ENCODE data around the gene TMCC3.
"Not testable (repeated sequence)": the region's sequence is repeated elsewhere in the genome, so short reads cannot be mapped to it uniquely, and the experiment has no call there.

Gene TMCC3, protein sequence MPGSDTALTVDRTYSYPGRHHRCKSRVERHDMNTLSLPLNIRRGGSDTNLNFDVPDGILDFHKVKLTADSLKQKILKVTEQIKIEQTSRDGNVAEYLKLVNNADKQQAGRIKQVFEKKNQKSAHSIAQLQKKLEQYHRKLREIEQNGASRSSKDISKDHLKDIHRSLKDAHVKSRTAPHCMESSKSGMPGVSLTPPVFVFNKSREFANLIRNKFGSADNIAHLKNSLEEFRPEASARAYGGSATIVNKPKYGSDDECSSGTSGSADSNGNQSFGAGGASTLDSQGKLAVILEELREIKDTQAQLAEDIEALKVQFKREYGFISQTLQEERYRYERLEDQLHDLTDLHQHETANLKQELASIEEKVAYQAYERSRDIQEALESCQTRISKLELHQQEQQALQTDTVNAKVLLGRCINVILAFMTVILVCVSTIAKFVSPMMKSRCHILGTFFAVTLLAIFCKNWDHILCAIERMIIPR

DNA sequence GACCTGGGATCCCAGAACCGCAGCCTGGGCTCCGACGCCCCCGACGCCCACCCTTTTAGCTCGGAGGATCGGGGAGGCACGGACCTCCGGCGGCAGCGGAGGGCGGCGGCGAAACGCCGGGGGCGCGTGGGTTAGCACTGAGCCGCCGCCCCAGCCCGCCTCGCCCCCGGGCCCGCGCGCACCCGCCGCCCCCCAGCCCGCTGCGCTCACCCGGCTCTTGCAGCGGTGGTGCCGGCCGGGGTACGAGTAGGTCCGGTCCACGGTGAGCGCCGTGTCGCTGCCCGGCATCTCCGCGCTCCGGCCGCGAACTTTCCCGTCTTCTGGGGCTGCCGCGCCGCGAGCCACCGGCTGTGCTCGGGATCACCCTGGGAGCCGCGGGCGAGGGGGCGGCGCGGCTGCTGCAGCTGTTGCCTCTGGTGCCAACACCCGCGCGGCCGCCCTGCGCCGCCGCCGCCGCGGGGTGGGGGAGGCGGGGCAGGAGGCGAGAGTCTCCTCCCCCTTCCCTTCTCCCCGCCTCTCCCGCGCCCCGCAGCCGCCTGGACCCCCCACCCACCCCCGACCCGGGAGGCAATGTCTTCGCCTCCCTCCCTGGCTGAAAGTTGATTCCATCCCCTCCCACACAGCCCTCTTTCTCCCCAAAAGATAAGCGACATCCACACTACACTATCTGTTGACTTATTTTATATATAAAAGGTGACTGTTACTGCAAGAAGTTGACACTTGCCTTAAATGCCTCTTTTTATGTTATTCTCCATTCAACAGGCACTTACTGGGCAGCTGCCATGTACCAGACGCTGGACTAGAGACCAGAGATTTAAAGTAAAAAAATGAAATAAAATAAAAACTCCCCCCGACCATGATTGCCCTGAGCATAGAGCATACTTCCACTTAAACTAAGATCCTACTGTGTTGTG lies at the start of gene TMCC3:
Gene TMCC3, minus strand, starts transcription at position 415 of the 914 bp plus-strand sequence. Its CDS starts 127 bp downstream, at position 288.
- DNase-seq, result peak; percentile 85

DNA sequence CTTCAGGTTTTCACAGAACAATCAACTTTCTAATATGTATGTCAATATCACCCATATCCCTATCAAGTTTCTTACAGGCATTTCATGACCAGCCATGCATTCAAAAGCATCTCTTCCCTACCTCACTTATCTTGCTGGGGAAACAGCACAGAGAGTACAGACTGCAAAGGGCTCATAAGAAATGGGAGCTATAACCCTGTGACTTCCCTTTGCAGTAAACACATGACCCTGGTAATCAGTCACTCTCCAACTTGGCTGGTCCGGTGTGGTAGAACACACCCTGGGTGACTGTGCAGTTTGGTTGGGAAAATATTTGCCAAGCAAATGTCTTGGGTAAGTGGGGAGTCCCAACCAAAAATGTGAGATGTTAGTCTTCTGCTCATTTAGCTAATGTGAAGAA lies 49.4 kb upstream of the TMCC3 start:
- peak; percentile 93 for DNase-seq

DNA sequence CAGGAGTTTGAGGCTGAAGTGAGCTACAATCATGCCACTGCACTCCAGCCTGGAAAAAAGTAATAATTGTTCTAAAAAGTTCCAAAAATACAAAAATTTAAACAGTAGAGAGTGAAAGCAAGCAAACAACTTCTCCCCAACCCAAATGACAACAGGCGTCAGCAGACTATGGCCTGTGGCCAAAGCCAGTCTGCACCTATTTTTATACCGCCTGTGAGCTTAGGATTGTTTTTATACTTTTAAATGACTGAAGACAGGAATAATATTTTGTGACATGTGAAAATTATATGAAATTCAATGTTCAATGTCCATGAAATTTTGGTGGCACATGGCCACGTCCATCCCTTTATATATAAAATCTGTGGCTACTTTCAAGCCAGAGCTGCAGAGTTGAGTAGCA lies 48.2 kb upstream of the TMCC3 start:
- no peak for DNase-seq

DNA sequence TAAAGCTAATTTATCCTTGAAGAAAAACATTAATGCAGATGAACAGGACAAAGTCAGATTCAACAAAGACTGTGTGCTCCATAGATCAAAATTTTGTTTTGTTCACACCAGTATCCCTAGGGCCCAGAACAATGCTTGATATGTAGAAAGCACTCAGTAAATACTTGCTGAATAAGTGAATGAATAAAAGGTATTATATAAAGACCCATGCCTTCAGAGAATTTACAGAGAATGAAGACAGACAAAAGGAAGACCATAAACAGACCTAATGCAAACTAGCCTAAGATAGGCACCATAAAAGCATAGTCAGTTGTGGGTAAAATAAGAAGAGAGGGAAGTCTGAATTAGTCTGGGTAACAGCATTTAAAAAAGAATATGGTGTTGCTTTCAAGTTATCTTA lies 47.3 kb upstream of the TMCC3 start:
- no peak for DNase-seq

DNA sequence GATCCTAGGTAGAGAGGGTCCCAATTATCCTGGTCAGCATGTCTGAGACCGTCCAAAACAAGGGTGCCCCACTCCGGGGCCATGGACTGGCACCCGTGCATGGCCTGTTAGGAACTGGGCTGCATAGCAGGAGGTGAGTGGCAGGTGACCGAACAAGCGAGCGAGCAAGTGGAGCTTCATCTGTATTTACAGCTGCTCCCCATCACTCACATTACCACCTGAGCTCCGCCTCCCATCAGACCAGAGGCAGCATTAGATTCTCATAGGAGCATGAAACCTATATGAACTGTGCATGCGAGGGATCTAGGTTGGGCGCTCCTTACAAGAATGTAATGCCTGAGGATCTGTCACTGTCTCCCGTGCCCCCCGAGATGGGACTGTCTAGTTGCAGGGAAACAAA lies 44.4 kb upstream of the TMCC3 start:
- no peak for DNase-seq

DNA sequence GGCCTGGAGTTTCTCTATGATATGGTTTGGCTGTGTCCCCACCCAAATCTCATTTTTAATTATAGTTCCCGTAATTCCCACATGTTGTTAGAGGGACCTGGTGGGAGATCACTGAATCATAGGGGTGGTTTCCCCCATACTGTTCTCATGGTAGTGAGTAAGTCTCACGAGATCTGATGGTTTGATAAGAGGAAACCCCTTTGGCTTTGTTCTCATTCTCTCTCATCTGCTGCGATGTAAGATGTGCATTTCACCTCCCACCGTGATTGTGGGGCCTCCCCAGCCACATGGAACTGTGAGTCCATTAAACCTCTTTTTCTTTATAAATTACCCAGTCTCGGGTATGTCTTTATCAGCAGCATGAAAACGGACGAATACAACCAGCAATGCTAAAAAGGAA lies 42.5 kb upstream of the TMCC3 start:
- DNase-seq, result not testable (repeated sequence)

DNA sequence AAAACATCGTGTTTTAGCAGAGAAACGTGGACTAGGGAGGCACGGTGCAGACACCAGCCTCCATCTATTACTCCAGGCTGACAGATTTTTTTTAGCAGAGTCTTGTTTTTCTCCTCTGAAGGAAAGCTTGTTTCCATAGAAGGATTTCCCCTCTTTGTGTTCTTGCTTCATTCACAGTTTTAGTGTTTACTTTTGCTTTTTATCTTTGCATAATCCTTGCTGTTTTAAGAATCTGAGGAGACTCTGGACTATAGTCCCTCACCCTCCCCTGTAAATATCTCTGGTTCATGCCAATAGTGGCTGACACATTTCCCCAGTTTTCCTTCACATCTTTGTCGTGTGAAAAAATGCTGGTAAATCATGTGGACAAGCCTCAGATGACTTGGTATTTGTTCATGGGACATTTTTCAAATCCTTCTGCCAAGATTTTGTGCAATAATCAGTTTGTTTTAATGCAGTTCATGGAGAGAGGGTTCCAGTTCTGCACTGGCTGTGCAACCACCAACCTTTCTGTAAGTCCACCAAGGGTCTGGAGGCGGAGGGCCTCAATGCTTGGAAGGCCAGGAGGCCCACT lies 39.9 kb upstream of the TMCC3 start:
- no peak for DNase-seq

DNA sequence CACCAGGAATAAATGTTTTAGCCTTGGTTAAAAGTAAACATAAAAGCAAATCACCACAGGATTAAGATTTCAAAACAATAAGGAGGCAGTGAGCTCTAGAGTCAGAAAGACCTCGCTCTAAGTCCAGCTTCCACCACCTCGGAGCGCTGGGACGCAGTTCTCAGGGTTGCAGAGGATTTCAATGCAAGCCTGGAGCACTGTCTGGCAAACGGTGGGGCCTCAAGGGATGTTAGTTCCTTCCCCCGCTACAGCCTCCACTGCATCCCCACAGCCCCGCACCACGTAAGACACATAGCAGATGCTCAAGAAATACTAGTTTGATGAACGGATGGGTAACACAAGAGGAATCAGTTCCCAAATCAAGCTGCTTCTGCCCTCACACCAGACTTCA lies 39.3 kb upstream of the TMCC3 start:
- DNase-seq, result no peak

DNA sequence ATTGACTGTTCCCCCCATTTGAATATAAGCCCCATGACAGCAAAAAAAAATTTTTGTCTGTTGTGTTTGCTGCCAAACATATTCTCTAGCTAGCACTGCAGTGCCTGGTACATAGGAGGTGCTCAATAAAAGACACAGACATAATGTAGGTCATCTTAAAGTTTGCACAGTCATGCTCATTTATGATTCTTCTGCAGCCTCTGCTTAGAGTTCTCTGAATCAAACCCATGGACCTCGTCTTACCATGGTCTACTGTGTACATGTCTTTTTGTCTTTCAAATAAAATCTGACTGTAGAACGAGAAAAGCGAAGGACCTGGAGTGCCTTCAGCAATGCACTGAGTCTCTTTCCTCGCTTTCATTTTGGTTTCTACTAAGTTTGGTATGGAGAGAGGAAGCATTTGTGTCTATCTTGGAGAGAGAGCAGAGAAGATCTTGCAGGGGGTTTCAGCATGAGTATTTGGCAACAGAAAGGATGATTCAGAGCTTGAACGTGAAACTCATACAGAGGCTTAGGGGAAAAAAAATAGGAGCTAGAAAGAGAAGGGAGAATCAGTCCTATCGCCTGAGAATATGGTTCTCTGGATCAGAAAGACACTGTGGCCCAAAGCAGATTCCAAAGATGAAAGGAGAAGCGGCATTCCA lies 38.8 kb upstream of the TMCC3 start:
- no peak for DNase-seq

DNA sequence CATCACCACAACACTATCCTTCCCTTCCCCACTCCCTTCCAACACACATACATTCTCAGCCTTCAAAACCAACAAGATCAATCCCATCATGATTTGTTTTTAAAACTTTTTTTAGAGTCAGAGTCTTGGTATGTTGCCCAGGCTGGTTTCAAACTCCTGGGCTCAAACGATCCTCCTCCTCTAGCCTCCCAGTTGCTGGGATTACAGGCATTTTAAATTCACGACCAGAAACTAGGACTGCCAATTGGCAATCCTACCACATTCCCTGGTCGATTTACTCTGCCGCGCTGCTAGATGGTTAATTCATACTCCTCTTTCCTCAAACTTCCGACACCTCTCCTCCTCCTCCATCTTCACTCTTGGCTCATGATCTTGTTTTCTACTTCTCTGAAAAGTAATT lies 37.5 kb upstream of the TMCC3 start:
- DNase-seq, result no peak

DNA sequence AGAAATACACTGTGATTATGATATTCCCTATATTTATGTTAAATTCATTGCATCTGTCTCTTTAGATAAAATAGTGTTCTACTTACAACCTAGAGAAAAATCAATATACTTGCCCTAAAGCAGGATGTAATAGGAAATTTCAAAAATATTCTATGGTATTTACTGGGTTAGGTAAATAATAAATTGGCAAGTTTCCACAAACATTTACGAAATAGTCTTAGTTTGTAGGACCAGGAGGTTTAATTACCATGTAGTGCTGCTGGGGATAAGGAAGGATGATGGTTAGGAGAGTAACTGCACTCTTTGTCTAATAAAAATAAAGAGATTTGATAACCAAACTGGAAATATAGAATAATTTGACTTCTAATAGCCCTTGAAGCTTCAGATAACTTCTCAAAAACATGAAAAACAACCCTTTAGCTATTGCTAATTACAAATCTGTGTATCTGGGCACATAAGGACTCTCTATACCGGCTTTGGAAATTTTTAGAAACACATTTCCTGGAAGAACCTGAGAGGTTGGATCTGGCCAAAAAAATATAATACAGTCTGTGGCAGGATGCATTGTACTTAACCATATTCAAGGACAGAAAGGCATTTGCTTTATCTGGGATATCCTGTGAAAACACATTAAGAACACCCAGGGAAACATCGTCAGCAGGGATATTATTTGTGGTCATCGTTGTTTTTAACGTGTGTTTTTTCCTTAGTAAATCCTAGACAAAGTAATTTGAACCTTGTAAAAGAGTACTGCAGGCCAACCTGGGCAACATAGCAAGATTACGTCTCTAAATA lies 36.7 kb upstream of the TMCC3 start:
- DNase-seq, result no peak

DNA sequence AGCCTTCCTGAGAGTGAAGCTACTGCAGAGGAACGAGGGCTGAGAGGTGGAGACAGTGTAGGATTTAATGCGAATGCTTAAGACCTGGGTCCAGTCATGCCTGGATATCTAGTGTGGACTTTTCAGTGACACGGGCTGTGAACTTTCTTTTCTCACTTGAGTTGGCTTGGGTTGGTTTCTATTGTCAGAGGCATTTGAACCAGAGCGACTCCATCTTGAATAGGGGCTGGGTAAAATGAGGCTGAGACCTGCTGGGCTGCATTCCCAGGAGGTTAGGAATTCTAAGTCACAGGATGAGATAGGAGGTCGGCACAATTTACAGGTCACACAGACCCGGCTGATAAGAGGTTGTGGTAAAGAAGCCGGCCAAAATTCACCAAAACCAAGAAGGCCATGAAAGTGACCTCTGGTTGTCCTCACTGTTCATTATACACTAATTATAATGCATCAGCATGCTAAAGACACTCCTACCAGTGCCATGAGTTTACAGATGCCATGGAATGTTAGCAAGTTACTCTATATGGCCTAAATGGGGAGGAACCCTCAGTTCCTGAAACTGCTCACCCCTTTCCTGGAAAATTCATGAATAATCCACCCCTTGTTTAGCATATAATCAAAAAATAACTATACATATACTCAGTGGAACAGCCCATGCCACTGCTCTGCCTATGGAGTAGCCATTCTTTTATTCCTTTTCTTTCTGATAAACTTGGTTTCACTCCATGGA lies 34.2 kb upstream of the TMCC3 start:
- no peak for DNase-seq

DNA sequence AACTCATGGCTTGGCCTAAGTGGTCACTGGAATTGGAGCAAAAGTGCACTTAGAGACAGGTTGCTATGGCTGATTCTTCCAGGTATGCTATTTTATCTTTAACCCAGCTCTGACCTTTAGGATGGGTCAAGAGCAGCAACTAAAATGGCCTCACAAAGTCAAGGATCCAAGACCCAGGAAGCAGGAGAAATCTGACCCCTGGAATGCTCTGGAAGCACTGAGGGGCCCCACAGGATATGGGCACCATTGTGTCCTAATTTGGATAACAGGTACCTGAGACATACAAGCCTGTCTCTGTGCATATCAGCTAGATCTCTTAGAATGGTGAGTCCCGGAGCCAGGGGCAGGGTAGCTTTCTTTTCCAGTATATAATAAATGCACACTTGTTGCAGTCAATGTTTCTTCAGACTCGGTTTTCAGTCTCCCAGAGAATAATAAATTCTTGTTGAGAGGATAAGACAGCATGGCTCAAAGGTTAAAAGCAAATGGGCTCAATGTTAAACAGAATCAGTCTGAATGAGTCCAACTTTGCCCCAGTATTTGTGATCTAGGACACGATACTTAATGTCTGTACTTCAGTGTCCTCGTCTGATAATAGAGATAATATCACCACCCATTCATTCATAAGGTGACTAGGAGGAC lies 29.3 kb upstream of the TMCC3 start:
- no peak for DNase-seq

DNA sequence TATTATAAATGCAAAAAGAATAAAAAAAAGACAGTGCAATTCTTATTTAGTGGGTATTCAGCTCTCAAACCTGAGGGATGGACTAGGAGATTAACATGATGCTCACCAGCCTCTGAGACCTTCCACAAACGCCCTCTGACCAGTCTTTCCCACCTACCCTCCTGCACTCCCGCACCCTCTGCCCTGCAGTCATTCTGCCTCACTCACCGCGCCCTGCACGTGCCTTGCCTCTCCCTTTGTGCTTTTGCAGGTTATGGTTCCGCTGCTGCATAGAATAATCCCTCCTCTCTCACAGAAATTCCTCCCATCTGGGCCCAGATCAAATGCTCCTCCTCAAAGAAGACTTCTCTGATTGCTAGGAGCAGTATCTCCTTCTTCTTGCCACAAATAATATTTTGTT lies 28.5 kb upstream of the TMCC3 start:
- DNase-seq, result no peak

DNA sequence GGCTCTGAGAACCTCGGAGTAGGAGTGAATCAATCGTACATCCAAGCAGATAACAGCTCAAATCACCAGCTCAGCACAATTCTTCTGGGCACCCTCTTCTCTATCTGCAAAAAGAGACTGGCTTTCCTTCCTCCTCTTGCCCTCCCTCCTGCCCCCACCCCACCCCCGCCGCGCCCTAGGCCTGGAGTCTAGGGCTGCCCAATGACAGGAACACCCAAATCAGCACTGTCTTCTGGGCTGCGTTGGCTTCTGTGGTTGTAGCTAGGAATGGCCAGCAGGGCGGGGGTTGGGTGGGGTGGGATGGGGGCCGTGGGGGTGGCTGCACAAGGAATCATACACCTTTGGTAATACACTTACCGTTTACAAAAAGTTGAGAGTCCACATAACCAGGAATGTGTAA lies 28.0 kb upstream of the TMCC3 start:
- no peak for DNase-seq

DNA sequence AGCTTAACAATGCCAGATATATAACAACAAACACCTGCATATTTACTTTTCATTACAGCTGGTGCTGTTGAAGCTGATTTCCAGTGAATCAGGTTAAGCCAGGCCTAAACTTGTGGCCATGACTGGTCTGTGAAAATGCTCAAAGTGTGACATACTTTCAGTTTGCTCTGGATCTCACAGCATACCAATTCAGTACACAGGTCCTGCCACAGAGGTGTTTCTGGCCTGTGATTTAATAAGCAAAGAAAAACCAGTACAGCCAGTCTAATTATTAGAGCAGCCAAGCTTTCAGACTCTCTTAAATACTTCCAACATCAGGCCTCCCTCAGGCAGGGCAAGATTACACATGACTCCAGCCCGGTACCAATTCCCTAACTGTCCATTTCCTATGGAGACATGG lies 27.4 kb upstream of the TMCC3 start:
- peak; percentile 50 for DNase-seq

DNA sequence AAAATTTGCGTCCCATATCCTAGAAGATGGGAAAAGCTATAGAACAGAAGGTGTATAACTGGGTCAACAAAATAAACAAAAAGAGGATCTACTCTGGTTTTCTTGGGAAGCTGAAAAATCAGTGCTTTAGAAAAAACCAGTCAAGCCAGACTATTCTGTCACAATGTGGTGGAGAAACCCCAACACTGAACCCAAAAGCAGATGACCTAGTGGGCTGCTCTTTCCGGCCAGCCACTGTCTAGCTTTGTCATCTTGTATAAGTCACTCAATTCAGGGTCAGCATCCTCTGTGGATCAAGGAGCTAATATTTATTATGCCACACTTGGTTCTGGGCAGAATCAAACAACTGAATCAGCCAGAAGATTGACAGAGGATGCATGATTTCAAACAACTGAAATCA lies 26.6 kb upstream of the TMCC3 start:
- DNase-seq, result no peak

DNA sequence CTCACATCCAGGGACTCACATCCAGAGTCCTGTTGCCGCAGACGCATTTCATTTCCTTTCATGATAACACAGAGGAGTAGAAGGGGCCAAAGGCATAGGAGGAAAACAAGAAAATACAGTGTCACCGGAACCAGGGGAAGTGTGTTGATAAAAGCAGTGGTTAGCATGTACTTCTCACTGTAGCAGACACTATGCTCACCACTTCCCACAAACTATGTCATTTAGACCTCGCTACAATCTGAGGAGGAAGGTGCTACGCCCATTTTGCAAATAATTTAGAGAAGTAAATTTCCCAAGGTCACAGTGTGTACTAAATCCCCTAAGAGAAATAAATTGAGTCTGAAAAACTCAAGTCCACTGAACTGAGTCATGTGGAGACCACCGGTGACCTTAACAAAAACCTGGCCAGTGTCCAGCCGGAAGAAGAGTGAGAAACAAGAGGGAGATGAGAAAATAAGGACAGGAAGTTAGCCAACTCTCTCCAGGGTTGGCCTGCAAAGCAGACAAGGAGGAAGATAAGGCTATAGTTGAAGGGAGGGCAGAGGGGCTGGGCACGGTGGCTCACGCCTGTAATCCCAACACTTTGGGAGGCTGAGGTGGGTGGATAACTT lies 25.8 kb upstream of the TMCC3 start:
- DNase-seq, result no peak

DNA sequence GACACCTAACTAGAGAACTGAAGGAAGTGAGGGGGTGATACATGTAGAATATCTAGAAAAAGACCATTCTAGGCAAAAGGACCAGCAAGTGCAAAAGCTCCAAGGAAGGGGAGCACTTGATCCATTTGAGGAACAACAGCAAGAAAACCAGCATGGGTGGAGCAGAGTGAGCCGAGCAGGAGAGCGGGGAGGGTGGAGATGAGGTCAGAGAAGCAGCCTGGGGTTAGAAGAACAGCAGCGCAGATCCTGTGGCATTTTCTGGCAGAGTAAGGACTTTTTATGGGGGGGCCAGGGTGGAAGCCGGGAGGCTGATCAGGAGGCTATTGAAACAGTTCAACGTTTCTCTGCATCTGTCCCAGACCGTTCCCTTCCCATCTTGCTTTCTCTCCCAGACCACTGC lies 24.5 kb upstream of the TMCC3 start:
- no peak for DNase-seq

DNA sequence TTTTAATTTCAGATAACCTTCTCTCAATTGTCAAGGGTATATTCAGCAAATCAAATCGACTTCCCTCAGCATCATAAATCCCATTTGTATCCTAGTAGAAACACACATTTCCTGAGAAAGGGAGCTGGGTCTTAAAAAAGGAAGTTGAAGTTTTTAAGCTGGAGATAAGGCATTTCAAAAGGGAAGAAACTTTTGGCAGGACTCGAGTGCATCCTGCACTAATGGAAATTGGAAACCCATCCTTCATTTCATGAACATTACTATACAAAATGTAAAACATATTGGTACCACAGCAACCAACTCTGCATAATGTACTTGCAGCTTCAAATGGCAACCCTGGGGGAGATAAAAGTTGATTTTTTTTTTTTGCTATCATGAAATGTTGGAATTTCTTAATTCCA lies 23.7 kb upstream of the TMCC3 start:
- DNase-seq, result no peak

DNA sequence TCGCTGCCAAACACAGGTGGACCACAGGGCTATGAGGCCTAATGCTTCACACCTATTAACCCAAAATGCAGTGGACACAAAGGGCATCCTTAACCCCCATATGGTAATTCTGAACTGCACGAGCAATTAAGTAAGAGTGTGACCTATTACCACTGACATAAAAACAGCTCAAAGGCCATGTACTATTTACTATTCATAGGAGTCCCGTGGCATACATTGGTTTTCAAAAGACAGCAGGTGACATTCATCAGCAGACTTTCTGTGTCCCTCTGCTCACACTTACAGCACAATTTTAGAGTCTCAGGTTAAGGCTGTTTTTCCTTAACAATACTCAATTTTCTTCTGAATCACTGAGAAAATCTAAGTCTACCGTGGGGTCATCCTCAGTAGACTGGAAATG lies 23.1 kb upstream of the TMCC3 start:
- no peak for DNase-seq

Measured in DMS53 (cell line).